NT2/D1 (cell line): Measurements from ENCODE around the gene TMEM154.

Experiments used
- SUZ12 ChIP-seq: IDR thresholded peaks from 2 replicates; pipeline ENCODE4 v1.6.1; 2011; ENCODE audit not compliant: insufficient read length, insufficient read depth; ENCODE audit errors: extremely low read depth
- YY1 ChIP-seq: IDR thresholded peaks from 2 replicates; pipeline ENCODE4 v1.6.1; 2011; ENCODE audit not compliant: insufficient read length, insufficient read depth
- ZNF274 ChIP-seq: IDR thresholded peaks from 2 replicates; pipeline ENCODE4 v1.6.1; 2011; ENCODE audit warnings: mild to moderate bottlenecking, low read depth, low read length

DNA sequence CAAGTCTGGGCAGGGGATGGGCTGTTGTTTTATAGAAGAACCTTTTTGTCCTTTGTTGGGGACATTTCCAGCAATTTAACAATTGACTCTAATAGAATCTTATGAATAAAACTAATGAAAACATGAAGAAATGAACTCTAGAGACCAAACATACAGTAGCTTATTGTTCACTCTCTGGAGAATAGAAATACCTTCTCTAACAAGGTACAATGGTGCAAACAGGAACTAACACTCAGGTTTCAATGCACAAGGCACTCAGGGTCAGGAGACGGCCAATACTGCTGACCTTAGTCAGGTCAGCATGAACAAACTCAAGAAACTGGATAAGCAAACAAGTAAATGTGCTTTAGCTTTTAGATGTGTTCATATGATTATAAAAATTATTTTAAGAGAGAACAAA lies 104.3 kb downstream of the TMEM154 start:
- TF ChIP-seq ZNF274 (no peak), YY1 (no peak), SUZ12 (no peak)
